Heart right ventricle (tissue), 16 donors: ENCODE results near the gene KLK3. TPM values are rescaled to one million over a fixed set of nuclear protein-coding genes. Genes with fewer than 3 reads are reported as not detected.
"Not testable (repeated sequence)": the region's sequence is repeated elsewhere in the genome, so short reads cannot be mapped to it uniquely, and the experiment has no call there.

Experiments used
- ATAC-seq, 8 donors: fragments of 200-7000 bp; cut with Tn5 transposase; one replicate each; pipeline ENCODE4 v1.9.1; 2020; ENCODE audit warnings: mild to moderate bottlenecking in 8 of 8, moderate library complexity in 8 of 8, moderate number of reproducible peaks in 1 of 8
- DNase-seq, 2 donors: peaks; one replicate each; pipeline ENCODE4 v3.0.0-alpha.2; 2020
- H3K27ac ChIP-seq, 10 donors: fragments of 200-600 bp; sonication (generic) in 2 of 10; one replicate each; pipeline versions ENCODE4 v1.5.0 to v1.8.0; 2020 to 2022; ENCODE audit warnings: mild to moderate bottlenecking in 3 of 10
- H3K27me3 ChIP-seq, 7 donors: fragments of 200-600 bp; one replicate each; pipeline ENCODE4 v1.8.0; 2021 to 2022; ENCODE audit warnings: mild to moderate bottlenecking in 2 of 7
- H3K36me3 ChIP-seq, 9 donors: fragments of 200-600 bp; sonication (generic) in 1 of 9; one replicate each; pipeline versions ENCODE4 v1.5.0 to v1.8.0; 2020 to 2022; ENCODE audit warnings: mild to moderate bottlenecking in 2 of 9
- H3K4me1 ChIP-seq, 9 donors: fragments of 200-600 bp; sonication (generic) in 1 of 9; one replicate each; pipeline versions ENCODE4 v1.5.0 to v1.8.0; 2020 to 2022; ENCODE audit warnings: mild to moderate bottlenecking in 4 of 9
- H3K4me3 ChIP-seq, 10 donors: fragments of 200-600 bp; sonication (generic) in 2 of 10; one replicate each; pipeline versions ENCODE4 v1.5.0 to v1.8.0; 2020 to 2022; ENCODE audit warnings: mild to moderate bottlenecking in 7 of 10, moderate library complexity in 2 of 10
- H3K9me3 ChIP-seq, 11 donors: fragments of 200-600 bp in 10 of 11; sonication (generic) in 2 of 11; one replicate each; pipeline versions ENCODE4 v1.5.0 to v1.8.0; 2013 to 2022; ENCODE audit warnings: mild to moderate bottlenecking in 2 of 11, control low read depth in 1 of 11, moderate library complexity in 1 of 11
- WGBS, 2 donors: extraction: QIAGEN DNeasy Blood & Tissue Kit; methylation state at CpG; one replicate each; pipeline ENCODE4 v1.1.7; 2013; ENCODE audit warnings: inconsistent platforms in 1 of 2; 5-methylcytosine and 5-hydroxymethylcytosine counted together
- intact Hi-C, 10 donors: fragments of 100-400 bp; cut with DNase I; formaldehyde crosslinking; loops; one replicate each; pipeline versions ENCODE4 v1.11.1 to v1.14.2; 2022
- polyA plus RNA-seq, 2 donors: library from polyadenylated mRNA; stranded (reverse); fragments of 200-250 nt; gene quantifications; one replicate each; pipeline ENCODE4 v1.2.3, GENCODE V29; 2013
- total RNA-seq, 10 donors: library from RNA; stranded (reverse); fragmentation: NEBNext Ultra II Directional in 3 of 10; extraction: Animal tissue kit (Norgen Biotek cat#: 25700) in 3 of 10; gene quantifications; one replicate each; pipeline versions ENCODE4 v1.2.1 to v1.2.4, GENCODE V29; 2021 to 2023
- TF ChIP-seq, protein P1 (sequence below), 9 donors: fragments of 200-600 bp; sonication (generic) in 2 of 9; IDR thresholded peaks; one replicate each; pipeline versions ENCODE4 v1.5.0 to v1.8.0; 2021 to 2022; ENCODE audit warnings: antibody characterized with exemption in 9 of 9, mild to moderate bottlenecking in 5 of 9, moderate library complexity in 1 of 9
- donor health status: Arrhythmogenic right ventricular cardiomyopathy.
- donor health status: ischemic (EF 13 %, LVEDD 7.1; RV severe dilation, severe dysfunction).
- donor health status: healthy with polysubstance abuse.
- donor health status: DM: no; HTN: yes; CAD: no.
- donor health status: DM: no; HTN: no; CAD: no.
- donor health status: ischemic (EF 25% LVEDD 6.9; RV normal size, moderate dysfunction).
- donor health status: ischemic (EF 25% LVEDD 5.7; RV mildly dilated, moderate dysfunction).
- donor health status: healthy.
- donor health status: DM: yes; HTN: yes; CAD: no.
- donor health status: Ischemic cardiomyopathy.
- donor health status: ischemic (EF 35%, LVEDD 5.7; RV mildly dilated, moderate dysfunction).
- donor health status: nonischemic (EF 11% LVEDD 7.7; RV severe dilation, severe dysfunction).
- donor health status: DM: yes; HTN: yes; CAD: no.
- donor health status: PGD.
- donor health status: ischemic (EF 29% LVEDD 5.4; RV normal size, mild dysfunction).
- donor health status: nonischemic (EF 23%, LVEDD 6.1; RV moderate dilation, normal function).

The KLK3 gene
- total and polyA plus RNA-seq, 12 donors: not detected

DNA sequence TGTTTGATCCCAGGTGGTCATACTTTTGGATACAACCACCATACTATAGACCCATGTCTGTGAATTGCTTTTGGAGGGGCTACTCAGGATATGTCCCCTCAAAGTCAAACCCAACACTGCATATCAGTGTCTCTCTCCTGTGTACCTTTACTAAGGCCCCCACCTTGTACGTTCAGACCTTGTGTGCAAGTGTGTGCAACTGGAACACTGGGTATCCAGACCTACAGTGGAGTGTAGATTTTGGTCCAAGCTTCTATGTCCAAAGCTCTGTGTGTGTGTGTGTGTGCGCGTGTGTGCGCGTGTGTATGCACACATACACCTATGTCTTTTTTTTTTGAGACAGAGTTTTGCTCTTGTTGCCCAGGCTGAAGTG, 36.5 kb downstream of the KLK3 start:
- Histone ChIP-seq H3K27ac (no peak overlapping the region), H3K4me3 (no peak overlapping the region), H3K36me3 (no peaks in the 10 kb centered on the region), H3K27me3 (peaks cover 0 to 50% (median 33%) of the 10 kb centered on the region in 7 donors), H3K9me3 (no peaks in the 10 kb centered on the region), H3K4me1 (no peaks in the 10 kb centered on the region)
- no peak for DNase-seq
- ATAC-seq: no peak
- intact Hi-C loops: no loop called here
- TF ChIP-seq, protein P1, sequence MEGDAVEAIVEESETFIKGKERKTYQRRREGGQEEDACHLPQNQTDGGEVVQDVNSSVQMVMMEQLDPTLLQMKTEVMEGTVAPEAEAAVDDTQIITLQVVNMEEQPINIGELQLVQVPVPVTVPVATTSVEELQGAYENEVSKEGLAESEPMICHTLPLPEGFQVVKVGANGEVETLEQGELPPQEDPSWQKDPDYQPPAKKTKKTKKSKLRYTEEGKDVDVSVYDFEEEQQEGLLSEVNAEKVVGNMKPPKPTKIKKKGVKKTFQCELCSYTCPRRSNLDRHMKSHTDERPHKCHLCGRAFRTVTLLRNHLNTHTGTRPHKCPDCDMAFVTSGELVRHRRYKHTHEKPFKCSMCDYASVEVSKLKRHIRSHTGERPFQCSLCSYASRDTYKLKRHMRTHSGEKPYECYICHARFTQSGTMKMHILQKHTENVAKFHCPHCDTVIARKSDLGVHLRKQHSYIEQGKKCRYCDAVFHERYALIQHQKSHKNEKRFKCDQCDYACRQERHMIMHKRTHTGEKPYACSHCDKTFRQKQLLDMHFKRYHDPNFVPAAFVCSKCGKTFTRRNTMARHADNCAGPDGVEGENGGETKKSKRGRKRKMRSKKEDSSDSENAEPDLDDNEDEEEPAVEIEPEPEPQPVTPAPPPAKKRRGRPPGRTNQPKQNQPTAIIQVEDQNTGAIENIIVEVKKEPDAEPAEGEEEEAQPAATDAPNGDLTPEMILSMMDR (IDR thresholded peaks at IDR 0.05): no peak
- WGBS, 2 donors: 74 to 89% methylated on average over 5 of the region's 5 CpGs

DNA sequence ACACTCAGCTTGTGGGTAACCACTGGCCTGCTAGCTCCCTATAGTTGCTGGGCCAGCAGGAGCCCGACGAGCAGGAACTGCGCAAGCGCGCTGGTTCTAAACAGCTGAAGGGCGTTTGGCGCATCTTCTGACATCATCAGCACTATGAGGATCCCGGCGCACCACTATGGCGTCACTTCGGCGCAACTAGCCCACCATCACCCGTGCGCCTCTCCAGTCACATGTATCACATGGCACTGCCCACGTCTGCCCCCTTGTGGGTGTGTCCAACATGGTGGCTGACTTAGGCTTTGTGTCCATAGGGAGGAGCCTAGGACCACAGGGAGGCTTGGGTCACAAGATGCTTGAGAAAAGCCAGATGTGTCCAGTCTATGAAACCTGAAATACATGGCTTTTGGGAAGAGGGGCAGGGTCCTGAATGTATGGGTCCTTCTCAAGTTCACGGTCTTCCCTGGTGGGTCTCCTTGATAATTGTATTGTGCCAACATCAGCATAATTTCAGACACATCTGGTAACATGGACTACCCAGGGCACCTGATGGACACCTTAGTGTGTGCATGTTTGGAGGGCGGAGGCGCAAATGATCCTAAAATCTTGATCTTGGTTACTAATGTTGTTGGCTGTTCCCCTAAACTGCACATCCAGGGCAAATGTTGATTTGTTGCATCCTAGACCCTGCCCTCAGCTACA, 38.5 kb downstream of the KLK3 start:
- H3K27me3 ChIP-seq: peaks cover 0 to 42% (median 23%) of the 10 kb centered on the region in 7 donors
- DNase-seq (no peak), ATAC-seq (no peak)
- 87 to 88% methylated on average over 18 of the region's 18 CpGs for WGBS, 2 donors
- intact Hi-C loops: no loop called here
- TF ChIP-seq, protein P1 (IDR thresholded peaks at IDR 0.05): no peak
- no peaks in the 10 kb centered on the region for H3K36me3 ChIP-seq
- no peak overlapping the region for H3K4me3 ChIP-seq
- H3K9me3 ChIP-seq: no peaks in the 10 kb centered on the region
- no peak overlapping the region for H3K27ac ChIP-seq
- no peaks in the 10 kb centered on the region for H3K4me1 ChIP-seq

GRCh38 chr19:50894478-50895356, 40.0 kb downstream of the KLK3 start:
- DNase-seq (no peak), ATAC-seq (no peak)
- Histone ChIP-seq H3K4me1 (no peaks in the 10 kb centered on the region), H3K9me3 (no peaks in the 10 kb centered on the region), H3K27me3 (peaks cover 0 to 40% (median 20%) of the 10 kb centered on the region in 7 donors), H3K36me3 (no peaks in the 10 kb centered on the region), H3K4me3 (no peak overlapping the region), H3K27ac (no peak overlapping the region)
- TF ChIP-seq, protein P1 (IDR thresholded peaks at IDR 0.05): no peak
- 64 to 66% methylated on average over 10 of the region's 10 CpGs for WGBS, 2 donors
- intact Hi-C loops: no loop called here

- WGBS, 2 donors: 82 to 85% methylated on average over 9 of the region's 9 CpGs
These were observed 41.4 kb downstream of the KLK3 start for GRCh38 chr19:50896089-50896590.

More at GRCh38 chr19:50896089-50896590, 41.4 kb downstream of the KLK3 start:
- intact Hi-C loops, DNase-seq, H3K27ac ChIP-seq, ATAC-seq, H3K4me1 ChIP-seq, H3K9me3 ChIP-seq, H3K4me3 ChIP-seq, H3K36me3 ChIP-seq: not testable (repeated sequence)
- H3K27me3 ChIP-seq: peaks cover 0 to 51% (median 27%) of the 10 kb centered on the region in 7 donors
